DMS79 treated with DMSO at 0.1 percent for 48 hours (cell line): ENCODE data around the gene DGKG.

ENCODE experiments used
- DNase-seq: peaks from one replicate; lab custom pipeline; 2025; lab: John Stamatoyannopoulos, UW

Gene DGKG

DNA sequence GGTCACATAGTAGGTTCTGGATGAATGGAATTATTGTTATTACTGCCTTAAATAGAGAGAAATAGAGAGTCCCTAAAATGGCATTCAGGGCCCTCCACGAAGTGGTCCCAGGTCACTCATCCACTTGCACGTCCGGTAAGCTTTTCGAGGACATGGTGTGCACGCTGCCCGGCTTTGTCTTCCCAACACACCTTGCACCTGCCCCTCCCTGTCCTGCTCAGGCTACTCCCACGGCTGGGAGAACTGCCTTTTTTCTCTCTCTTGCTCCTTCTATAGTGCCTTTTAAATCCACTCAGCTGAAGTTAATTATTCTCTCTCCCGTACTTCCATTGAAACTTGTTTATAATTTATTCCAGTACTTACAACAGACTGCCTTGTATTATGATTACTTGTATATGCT, 5.6 kb upstream of the DGKG start:
- DNase-seq: no peak

DNA sequence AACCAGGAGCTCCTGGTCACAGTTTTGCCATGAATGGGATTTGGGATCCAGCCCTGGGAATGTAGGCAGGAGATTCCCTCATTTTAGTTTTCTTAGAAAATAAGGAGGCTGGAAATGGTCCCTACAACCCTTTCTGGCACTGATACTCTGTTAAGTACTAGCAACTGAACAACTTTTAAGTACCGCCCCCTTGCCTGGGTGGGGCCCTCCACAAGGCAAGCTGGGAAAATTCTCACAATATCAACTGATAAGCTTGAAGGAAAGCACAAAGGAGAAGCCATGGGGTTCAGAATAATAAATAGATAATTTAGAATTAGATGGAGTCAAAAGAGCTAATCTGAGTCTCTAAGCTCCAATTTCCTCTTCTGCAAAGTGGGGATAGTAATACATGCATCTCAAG, 4.2 kb upstream of the DGKG start:
- no peak for DNase-seq

DNA sequence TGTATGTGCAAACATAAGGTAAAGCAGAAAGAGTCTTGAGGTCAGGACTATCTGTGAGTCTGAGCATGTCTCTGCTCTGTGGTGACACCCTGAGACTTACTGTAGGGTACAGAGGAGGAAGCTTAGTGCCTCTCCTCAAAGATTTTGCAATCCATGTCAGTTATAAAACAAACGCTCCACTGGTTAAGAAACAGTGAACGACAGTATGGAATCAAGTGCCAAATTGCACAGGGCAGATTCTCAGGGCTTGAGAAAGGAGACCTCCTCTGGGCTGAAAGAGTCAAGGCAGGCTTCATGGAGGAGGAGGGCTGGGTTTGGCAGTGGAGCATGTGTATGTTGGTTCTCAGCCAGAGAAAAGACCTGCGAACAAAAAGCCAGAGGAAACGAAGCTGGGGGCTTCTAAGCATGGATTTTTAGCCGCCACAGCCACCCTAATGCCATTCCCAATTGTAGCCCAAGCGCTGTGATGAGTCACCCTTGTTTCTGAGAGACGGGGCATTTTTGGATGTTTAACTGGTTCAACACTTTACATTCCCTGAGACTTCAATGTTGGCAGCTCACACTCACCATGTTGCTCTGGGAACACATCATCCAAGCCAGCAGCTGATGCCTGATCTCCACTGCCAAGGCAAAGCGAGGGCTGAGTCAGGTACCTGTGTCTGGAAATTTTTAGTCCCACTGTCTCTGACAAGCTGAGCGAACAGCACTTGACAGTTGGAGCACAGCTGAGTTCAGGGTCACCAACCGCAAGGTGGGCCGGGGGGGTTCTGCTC, 3.4 kb upstream of the DGKG start:
- no peak for DNase-seq

DNA sequence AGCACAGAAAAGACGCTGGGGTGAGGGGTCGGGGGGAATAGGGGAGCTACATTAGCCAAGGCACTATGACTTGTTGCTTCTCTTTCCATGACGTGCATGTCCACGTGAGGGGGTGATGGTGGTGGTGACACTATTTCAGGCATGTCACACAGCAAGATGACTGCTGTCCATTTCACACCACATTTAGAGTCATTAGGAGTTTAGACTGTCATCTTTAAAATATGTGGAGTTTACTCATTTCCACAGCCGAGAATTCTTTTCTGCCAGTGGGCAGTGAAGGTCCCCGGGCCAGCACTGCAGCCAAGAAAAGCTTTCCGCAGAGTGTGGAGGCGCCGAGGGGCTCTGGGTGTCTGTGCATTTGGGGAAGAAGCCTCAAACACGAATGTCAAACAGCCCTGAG, 954 bp upstream of the DGKG start:
- DNase-seq: no peak

DNA sequence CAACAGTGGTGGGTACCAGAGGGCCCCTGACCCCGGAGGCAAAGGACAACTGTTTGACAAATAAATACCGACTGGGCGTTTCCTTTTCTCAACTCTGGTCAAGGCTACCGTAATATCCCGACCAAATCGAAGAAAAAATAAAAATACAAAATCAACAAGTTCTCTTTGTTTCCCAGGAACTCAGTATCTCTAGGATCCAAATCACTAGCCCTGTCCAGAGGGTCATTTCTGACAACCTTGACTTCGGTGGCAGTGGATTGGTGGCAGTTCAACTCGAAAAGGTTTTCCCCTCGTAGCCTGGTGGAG, 456 bp upstream of the DGKG start:
- DNase-seq: no peak

DNA sequence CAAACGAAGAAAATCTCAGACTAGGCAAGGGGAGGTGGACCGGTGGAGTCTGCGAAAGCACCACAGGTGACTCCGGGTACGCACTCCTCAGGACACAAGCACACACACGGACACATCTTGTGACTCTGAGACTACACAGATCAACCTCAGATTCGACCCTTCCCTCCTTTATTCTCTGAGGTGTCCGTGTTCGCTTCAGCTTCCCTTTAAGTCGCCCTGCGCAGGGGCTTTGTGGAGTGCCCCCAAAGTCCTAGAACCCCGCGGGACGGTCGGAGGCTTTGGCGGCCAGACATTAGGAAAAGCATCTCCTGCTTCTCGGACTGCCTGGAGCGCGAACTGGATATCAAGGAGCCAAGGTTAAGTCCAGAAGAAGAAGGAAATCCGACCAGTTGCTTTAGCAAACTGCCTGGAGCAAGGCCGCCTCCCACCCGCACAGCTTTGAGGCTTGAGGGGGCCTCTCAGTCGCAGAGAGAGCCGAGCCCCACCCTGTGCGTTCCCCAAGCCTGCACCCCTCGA, 730 bp downstream of the DGKG start:
- no peak for DNase-seq

DNA sequence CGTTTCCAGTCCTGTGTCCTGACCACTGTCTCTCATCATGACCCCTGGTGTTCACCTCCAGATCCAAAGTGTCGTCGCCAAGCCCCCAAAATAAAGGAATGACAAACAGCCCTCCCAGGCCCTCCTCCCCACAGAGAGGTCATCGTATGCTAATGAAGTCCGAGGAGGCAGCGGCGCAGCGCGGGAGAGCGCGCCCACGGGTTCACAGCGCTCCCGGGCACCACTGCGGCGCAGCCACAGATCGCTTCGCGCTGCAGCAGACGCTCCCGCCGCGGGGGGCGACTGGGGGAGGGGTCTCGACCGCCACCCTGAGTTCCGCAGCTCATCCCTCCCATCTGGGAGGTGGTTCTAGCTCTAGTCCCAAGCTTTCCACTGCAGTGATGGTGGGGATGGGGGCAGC, 1.3 kb downstream of the DGKG start:
- no peak for DNase-seq

DNA sequence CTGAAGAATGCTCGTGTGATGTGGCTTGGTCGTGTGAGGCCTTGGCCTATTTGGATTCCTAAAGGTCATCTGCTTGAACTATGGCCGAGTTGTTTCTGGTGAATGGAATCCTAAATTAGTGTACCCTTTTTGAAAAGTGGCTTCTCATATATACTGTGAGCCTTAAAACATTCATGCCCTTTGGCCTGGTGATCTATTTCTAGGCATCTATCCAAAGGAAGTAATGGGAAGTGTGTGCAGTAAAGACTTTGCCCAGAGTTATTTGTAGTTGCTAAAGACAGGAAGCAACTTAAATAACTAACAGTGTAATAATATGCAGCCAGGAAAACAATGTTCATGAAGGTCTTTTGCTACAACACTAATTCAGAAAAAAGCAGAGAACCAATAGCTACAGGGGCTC, 3.0 kb downstream of the DGKG start:
- no peak for DNase-seq

DNA sequence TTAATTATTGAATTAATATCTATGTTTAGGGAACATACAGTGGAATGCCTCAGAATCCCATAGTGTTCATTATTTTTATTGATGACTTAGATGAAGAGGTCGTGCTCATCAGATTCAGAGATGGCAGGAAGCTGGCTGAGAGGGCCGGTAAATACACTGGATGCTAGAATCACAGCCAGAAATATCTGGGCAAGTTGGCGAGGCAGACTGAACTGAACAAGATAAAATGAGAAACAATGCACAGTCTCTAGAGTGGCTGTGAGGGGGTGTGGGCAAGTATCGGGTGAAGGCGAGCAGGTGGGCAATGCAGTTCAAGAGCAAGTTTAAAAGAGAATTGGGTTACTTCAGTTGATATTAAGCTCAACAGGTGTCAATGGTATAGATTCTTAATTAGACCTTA, 5.9 kb downstream of the DGKG start:
- DNase-seq: no peak

DNA sequence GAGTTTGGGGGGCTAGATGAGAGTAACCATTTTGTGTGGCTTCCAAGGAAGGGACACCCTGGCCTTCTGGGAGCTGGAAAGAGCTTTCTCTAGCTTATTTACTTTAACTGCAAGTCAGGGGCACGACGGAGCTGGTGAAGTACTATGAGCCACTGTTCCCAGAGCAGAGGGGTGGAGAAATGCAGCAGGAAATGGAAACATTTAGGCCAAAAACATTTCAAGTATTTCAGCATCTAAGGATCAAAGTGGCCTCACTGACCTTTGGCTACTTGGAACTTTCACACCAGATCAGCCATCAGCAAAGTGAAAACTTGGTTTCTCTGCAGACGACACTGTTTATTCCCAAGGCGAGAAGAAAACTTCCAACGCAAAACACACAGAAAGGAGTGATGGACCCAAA, 7.9 kb downstream of the DGKG start:
- DNase-seq: no peak

DNA sequence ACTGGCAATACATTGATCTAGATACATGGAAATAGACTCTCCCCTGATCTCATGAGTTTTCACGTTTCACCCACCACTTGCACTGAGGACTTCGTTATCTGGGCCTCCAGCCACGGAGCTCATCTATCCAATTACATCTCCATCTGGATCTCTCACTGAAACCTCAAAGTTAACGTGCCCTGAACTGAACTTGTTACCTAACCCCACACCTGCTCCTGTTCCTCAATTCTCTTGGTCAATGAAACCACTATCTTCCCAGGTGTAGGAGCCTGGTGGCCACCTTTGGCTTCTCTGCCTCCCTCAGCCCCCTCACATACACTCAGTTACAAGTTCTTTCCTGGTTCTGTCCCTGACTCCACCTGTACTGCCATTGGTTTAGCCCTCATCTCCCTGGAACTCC, 9.7 kb downstream of the DGKG start:
- DNase-seq: no peak

DNA sequence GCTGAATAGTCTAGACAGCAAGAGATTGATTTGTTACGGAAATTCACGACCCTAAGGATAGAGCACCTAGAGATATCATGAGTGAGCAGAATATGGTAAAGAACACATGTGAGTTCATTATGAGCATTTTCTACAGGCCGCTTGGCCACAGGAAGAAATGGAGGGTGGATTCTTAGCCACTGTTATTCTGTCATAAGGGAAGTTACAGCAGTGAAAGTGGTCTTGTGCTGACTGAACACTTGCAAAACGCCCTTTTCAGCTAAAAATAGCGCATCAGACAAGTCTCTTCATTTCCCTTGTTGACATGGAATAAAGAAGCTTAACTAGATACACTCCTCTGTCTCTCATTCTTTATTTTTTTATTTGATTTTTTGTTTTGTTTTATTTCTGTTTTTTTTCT, 19.8 kb downstream of the DGKG start:
- DNase-seq: no peak

DNA sequence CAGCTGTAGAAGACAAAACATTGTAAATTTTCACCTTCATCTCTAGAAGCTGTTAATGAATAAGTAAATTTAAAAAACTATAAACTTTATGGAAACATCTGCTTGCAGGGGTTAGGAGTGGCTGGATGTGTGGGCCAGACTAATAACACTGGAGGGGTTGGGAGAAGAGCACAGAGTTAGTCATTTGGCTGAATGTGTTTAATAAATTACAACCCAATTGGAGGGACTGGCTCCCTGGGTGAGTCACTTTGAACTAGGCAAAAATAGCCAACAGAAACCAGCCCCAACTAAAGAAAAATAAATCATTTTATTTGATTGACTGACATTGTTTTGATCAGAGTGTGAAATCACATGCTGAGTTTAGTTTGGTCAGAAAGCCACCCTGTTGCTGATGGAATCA, 21.8 kb downstream of the DGKG start:
- no peak for DNase-seq

DNA sequence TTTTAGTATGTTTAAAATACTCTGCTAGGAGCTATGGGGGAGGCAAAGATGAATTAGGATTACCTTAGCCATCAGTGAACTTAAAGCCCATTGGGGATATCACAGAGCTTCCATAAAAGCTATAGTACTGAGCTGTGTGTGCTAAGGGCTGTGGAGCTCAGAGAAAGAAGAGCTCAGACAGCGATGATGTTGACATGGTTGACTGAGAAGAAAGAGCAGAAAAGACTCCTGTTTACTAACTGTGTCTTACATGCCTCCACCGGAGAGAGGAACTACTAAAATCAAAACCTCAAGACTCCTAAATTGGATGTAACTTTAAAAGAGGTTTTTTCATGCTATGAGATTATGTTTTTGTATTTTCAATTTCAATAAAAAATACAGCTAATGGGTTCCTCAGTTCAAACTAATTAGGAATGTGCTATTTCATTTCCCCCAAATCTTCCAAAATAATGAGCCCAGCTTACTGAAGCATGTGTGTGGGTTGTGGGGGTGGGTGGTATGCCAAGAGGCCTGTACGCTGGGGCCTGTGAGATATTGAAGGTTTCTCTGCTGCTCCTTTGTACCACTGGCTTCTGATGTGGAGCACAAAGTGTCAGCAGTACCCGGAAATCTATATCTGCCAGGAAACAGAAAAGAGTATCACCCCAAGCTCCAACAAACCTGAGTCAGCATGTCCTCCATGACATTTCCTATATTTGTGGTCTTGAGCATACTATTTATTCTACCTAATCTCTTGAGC, 22.7 kb downstream of the DGKG start:
- no peak for DNase-seq

DNA sequence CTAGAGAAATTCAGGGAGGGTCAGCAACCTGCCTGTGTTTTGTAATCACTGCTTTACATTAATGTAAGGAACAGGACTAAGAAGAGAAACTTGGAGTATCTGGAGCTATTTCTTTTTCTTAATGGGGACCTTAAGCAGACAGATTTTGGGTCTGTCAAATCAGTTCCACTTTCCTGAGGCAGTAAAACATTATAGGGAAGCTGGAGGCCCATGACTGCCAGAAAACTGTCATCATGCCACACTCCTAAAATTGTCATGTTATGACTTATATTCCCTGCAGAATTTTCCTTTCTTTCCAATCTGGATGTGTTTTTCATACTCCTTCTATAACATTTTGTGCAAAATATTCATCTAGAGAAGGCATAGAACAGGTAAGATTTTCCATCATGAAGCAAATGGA, 28.8 kb downstream of the DGKG start:
- DNase-seq: no peak

DNA sequence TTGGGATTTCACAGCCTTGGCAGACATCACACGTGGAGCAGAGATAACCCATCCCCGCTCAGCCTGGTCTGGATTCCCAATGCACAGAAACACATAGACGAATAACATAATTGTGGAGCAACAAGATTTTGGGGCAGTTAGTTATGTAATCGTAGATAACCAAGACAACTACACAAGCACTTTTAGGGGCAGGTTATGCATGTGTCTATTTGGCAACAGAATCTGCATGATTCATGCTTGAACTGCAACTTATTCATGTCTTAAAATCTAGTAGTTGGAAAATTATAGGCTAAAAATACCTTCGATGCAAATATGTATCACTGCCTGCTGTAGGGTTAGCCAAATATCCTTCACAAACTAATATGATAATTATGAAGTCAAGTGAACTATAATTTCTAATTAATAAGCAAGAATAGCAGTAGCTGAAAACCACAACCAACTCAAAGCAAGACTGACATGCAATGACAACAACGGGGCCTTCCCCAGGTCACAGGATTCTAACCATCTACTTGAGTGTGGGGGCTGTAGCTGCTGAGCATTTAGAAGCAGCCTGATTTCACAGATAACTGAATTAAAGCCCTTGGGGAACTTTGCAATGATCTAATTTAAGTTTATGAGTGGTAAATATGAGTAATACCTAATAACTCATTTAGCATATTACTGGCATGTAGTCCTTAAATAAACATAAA, 31.1 kb downstream of the DGKG start:
- DNase-seq: no peak

DNA sequence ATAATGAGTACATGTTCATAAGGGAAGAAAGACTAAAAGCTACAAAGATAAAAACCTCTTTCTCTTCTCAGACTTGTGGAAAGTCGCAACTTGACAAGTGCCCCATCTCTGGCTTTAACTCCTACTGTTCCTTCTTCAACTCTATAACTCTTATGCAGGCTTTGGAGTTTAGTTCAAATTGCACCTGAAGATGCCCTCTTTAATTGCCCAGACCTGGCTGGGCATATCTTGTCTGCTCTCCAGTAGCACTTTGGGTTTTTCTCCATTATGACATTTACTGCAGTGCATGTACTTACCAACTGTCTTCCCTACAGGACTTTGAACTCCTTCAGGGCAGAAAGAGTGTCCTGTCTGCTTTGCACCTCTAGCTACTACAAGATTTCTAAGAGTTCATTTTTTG, 32.4 kb downstream of the DGKG start:
- no peak for DNase-seq

DNA sequence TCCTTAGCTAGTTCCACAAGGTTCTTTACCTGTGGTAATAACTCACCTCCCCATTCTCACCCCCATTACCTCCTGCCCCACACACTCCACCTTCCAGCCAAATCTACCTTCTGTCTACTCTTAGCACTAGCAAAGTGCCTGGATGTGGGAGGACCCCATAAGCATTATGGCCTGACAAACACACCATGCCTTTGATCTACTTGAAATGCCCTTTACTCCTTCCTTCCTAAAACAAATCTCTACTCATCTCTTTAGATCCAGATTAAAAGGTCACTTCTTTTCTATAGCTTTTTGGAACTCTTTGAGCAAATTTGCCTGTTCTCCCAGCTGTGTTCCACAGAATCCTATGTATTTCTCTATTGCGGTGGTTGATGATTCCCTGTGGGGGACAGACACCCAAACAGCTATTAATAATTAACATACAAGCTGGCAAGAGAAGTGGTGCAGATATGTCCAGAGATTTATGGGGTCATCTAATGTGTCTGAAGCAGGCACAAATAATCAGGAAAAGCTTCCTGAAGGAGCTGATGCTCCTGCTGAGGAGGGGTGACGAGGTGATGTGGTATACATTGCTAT, 34.0 kb downstream of the DGKG start:
- no peak for DNase-seq

DNA sequence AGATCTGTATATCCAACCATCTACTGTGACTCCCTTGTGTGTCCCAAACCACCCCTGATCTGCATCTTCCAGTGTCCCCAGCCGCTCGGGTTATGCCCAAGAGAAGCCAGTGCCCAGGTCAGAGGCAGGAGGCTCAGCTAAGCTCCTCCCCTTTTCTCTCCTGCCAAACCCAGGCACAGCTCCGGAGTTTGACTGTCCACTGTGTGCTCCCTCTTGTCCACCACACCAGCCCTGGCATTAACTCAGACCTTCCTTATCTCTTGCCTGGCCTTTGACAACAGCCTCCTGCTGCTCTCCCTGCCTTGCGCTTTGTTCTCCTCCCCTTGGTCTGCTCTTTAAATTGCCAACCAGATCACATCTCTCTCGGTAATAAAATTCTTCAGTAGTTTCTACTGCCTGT, 39.3 kb downstream of the DGKG start:
- no peak for DNase-seq

DNA sequence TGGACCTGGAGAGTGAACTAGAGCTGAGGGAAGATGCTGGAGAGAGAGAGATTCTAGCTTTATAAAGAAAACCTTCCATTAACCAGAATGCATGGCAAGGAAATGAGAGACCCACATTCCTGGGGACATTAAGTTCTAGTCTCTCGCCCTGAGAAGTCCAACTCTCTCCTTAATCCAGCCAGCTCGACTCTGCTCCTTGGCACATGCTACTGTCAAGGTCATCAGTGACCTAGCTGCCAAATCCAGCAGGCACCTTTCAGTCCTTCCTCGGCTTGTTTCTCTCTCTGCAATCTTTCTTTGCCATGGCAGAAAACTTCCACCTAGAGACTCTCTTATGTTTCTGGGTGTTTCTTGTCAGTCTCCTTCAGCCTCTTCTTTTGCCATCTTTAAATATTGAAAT, 40.3 kb downstream of the DGKG start:
- DNase-seq: no peak

DNA sequence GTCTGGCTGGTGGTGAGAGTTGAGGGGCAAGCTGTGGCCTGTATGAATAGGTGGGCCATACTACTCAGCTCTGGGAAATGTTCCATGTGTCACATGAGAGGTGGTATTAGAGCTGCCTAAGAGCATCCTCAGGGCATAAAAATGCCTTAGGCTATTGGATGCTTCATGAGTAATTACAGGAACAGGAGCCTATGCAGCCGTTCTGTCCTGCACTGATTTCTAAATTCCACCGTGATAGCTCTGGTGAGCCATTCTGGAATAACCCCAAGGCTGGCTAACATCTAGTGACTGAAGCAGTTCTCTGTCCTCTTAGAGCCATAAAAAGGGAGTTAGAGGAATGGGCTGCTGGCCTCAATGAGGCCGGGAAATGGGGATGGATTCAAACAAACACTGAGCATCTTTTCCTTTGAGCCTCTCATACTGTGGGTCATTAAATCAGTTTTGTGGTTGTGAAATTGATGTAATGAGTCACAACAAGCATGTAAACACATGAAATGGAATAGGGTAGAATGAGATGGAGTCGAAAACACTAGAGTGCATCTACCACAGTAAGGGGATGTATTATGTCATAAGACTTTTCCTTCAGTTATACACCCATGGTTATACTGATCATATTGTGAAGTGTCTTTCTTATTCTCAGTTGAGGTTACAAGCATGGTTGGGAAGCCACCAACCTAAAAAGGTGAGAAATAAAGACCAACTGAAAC, 41.0 kb downstream of the DGKG start:
- DNase-seq: peak; percentile 84

DNA sequence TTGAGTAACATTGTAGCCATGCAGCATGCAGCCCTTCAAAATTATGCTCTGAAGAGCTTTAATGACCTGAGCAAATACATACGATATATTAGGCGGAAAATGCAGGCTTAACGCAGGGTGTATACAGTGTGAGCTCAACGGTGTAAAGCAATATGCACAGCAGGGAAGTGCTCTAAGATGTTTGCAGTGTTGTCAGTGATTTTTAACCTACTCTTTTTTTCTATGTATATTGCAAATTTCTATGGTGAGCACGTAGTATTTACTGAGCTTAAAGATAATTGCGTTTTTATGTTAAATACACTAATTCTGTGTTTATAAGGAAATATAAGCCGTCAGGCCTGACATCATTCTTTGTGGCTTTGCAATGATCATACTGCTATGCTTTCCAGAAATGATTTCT, 42.1 kb downstream of the DGKG start:
- peak; percentile 16 for DNase-seq
